Right lung (tissue), 10 donors: Measurements from ENCODE around the gene FNIP1. TPM values are rescaled to one million over a fixed set of nuclear protein-coding genes. Genes with fewer than 3 reads are reported as not detected.
A peak's percentile ranks its signal among the peaks of the same experiment; 100 is the strongest.
"Not testable (repeated sequence)": the region's sequence is repeated elsewhere in the genome, so short reads cannot be mapped to it uniquely, and the experiment has no call there.

Experiments
- DNase-seq, 2 donors: peaks; one replicate each; pipeline ENCODE4 v3.0.0-alpha.2; 2013
- long read RNA-seq, 8 donors: transcript quantifications; one replicate each; lab custom pipeline, GENCODE V29; 2026
- polyA plus RNA-seq, 5 donors: library from polyadenylated mRNA; unstranded; fragments of 120-200 nt; gene quantifications; one replicate each; pipeline versions ENCODE4 v1.2.1 to v1.2.3, GENCODE V29; 2013; ENCODE audit warnings: inconsistent platforms in 1 of 5, low replicate concordance in 1 of 5; ENCODE audit not compliant: insufficient read length in 5 of 5, insufficient read depth in 1 of 5

FNIP1 gene
- 10 to 100 TPM; 16.8 to 29.5 (median 21.3) TPM for polyA plus RNA-seq
- long read RNA-seq, donor 1, full-length matches to known transcripts, result 2 of 2 reads
- long read RNA-seq, donor 1, partial matches to known transcripts, result 0 of 2 reads
- long read RNA-seq, donor 1, other reads (novel, unspliced or antisense), result 0 of 2 reads
- long read RNA-seq, donor 2, partial matches to known transcripts, result 0 of 2 reads
- long read RNA-seq, donor 2, other reads (novel, unspliced or antisense), result 0 of 2 reads
- long read RNA-seq, donor 3, partial matches to known transcripts, result 0 of 1 reads
- long read RNA-seq, donor 3, other reads (novel, unspliced or antisense), result 0 of 1 reads
- long read RNA-seq, donor 4, full-length matches to known transcripts, result 2 of 2 reads
- long read RNA-seq, donor 4, partial matches to known transcripts, result 0 of 2 reads
- long read RNA-seq, donor 4, other reads (novel, unspliced or antisense), result 0 of 2 reads
- long read RNA-seq, donor 5, full-length matches to known transcripts, result 3 of 3 reads
- long read RNA-seq, donor 5, partial matches to known transcripts, result 0 of 3 reads
- long read RNA-seq, donor 5, other reads (novel, unspliced or antisense), result 0 of 3 reads
- long read RNA-seq, donor 6, full-length matches to known transcripts, result 3 of 3 reads
- long read RNA-seq, donor 6, partial matches to known transcripts, result 0 of 3 reads
- long read RNA-seq, donor 6, other reads (novel, unspliced or antisense), result 0 of 3 reads
- long read RNA-seq, donor 7, full-length matches to known transcripts, result 2 of 2 reads
- long read RNA-seq, donor 7, partial matches to known transcripts, result 0 of 2 reads
- long read RNA-seq, donor 7, other reads (novel, unspliced or antisense), result 0 of 2 reads
- long read RNA-seq, donor 8, partial matches to known transcripts, result 0 of 1 reads
- long read RNA-seq, donor 8, other reads (novel, unspliced or antisense), result 0 of 1 reads

DNA sequence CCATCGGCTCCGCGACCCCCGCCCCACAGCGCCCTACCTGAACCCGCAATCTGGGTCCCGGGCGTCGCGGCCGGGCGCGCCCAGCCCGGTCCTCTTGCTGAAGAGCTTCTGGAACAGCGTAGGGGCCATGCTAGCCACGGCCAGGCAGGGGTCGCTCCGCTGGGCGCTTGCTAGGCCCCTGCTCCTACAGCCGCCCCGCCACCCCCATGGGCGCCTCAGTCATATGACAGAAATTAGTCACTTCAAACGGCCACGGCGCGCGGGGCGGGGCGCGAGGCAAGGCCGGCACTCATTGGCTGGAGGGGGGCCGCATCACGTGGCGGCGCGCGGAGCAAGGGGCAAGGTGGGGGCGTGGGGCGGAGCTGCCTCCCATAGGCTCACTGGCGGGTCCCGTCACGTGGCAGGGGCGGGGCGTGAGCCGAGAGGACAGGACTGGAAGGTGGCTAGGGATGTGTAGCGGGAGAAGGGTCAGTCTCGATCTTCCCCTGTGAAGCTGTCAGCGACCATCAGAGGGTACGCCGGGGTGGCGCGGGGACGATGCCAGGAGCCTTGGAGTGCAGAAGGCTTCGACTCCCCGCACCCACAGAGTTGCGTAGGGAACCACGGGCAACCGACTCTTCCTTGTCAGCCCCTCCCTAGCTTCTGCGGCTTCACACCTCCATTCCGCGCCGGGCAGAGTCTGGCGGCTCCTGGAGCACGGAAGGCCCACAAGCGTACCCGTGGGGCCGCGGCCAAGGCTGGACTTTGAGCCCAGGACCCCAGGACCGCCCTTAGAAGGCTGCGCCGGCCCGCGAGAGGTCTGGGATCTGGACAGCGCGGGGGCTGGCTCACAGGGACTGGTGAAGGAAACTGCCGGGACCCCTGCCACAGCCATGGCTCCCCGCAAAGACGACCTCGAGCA lies at the start of gene FNIP1:
TSS of gene FNIP1 (minus strand) at position 225 of the 901 bp plus-strand sequence. CDS start at position 129, 96 bp downstream.
- DNase-seq, result peak; percentile 97

DNA sequence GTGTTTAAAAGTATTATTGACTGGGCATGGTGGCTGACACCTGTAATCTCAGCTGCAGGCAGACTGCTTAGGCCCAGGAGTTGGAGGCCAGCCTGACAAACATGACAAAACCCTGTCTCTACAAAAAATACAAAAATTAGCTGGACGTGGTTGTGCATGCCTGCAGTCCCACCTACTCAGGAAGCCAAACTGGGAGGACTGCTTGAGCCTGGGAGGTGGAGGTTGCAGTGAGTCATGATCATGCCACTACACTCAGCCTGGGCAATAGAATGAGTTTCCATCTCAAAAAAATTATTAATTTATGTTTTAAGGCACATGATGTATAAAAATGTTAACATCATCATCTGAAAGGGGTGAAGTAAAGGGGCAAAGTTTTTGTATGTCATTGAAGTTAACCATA lies 49.7 kb upstream of the FNIP1 start:
- no peak for DNase-seq

DNA sequence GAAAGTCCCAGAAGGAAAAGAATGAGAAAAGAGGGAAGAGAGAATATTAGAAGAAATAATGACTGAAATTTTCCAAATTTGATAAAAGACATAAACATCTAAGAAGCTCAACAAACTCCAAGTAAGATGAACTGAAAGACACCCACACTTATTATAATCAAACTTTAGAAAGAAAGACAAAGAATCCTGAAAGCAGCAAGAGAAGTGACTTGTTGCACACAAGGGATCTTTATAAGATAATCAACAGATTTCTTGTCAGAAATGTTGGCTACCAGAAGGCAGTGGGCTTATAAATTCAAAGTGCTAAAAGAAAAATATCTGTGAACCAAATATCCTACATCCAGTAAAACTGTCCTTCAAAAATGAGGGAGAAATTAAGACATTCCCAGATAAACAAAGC lies 49.0 kb upstream of the FNIP1 start:
- no peak for DNase-seq

DNA sequence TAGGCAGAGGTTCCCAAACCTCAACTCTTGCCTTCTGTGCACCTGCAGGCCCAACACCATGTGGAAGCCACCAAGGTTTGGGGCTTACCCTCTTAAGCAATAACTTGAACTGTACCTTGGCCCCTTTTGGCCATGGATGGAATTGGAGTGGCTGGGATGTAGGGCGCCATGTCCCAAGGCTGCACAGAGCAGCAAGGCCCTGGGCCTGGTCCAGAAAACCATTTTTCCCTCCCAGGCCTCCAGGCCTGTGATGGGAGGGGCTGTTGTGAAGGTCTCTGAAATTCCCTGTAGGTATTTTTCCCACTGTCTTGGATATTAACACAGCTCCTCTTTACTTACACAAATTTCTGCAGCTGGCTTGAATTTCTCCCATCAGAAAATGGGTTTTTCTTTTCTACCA lies 46.2 kb upstream of the FNIP1 start:
- DNase-seq, result not testable (repeated sequence)

DNA sequence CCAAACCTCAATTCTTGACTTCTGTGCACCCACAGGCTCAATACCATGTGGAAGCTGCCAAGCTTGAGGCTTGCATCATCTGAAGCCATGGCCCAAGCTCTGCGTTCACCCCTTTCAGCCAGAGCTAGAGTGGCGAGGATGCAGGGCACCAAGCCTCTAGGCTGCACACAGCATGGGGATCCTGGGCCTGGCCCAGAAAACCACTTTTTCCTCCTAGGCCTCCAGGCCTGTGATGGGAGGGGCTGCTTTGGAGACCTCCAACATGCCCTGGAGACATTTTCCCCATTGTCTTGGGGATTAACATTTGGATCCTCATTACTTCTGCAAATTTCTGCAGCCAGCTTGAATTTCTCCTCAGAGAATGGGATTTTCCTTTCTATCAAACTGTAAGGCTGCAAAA lies 35.9 kb upstream of the FNIP1 start:
- DNase-seq, result not testable (repeated sequence)

DNA sequence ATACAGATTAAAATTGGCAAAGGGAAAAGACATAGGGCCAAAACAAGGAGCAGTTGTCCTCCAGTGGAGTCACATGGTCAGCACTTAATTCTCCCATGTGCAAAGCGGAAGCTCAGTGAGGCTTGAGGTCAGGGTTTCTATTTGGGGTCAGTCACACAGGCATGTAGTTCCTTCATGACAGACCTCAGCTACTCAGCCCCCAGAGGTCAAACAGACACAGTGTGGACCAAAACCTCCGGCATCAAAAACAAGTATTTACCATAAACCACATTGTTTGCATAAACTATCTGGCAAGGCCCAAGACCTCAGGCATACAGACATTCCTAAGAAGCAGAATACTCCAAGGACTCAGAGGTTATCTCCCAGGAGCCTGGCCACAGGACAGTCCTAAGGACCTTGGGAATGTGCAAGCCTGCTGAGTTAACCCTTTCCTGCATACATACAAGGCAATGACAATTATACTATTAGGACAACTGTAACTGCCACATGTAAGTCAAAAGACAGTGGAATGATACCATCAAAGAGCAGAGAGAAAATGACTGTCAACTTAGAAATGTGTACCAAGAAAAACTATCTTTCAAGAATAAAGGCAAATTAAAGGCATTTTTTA lies 28.7 kb upstream of the FNIP1 start:
- DNase-seq, result no peak

DNA sequence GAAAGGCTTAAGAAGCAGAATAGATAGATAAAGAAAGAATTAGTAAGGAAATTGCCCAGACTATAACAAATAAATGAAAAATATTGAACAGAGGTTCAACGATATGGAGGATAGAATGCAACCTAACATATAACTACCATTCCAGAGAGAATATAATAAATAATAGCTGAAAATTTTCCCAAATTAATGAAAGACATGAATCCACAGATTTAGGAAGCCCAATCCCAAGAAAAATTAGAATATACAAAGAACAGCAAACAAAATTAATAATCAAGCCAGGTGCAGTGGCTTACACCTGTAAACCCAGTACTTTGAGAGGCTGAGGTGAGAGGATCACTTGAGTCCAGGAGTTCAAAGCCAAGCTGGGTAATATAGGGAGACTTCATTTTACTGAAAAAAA lies 27.8 kb upstream of the FNIP1 start:
- no peak for DNase-seq

DNA sequence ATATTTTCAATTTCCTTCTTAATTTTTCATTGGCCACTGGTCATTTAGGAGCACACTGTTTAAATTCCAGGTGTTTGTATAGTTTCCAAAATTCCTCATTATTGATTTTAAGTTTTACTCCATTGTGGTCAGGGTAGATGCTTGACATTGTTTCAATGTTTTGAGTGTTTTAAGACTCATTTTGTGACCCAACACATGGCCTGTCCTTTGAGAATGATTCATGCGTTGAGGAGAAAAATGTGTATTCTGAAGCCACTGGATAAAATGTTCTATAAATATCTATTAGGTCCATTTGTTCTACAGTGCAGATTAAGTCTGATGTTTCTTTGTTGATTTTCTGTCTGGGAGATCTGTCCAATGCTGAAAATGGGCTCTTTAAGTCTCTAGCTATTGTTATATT lies 24.4 kb upstream of the FNIP1 start:
- DNase-seq, result no peak

DNA sequence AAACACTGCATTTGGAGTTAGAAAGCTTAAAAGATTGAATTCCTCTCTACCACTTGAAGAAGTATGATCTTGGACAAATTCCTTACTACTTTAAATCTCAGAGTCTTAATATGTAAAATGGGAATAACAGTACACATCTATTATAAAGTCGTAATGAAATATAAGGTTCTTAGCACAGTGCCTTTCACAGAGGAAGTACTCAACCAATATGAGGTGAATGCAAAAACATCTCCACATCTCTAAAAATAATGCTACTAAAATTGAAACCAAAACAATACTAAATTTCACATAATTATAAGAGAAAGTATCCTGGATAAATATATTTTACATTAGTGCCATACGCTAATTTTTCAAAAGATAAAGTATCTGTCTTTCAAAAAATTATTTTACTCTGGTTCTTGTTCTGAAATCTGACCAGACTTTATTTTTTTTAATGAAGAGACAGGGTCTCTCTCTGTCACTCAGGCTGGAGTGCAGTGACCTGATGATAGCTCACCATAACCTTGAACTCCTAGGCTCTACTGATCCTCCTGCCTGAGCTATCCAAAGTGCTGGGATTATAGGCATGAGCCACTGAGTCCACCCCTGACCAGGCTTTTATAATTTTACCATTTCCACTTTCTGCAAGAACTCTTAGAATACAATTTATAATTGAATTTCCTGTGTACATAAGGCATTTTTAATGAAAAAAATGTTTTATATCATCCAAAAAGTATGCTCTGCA lies 21.3 kb upstream of the FNIP1 start:
- DNase-seq, result no peak

DNA sequence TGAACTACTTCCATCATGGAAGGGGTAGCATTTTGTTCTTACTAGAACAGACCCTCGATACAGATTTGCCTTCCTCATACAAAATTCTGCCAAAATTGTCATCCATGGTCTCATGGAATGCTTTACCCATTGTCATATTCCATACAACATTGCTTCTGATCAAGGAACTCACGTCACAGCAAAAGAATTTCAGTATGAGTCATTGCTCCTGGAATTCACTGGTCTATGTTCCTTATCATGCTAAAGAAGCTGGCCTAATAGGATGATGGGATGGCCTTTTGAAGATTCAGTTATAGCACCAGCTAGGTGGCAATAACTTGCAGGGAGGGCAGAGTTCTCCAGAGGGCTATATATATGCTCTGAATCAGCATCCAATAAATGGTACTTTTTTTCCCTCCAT lies 18.2 kb upstream of the FNIP1 start:
- DNase-seq, result no peak

DNA sequence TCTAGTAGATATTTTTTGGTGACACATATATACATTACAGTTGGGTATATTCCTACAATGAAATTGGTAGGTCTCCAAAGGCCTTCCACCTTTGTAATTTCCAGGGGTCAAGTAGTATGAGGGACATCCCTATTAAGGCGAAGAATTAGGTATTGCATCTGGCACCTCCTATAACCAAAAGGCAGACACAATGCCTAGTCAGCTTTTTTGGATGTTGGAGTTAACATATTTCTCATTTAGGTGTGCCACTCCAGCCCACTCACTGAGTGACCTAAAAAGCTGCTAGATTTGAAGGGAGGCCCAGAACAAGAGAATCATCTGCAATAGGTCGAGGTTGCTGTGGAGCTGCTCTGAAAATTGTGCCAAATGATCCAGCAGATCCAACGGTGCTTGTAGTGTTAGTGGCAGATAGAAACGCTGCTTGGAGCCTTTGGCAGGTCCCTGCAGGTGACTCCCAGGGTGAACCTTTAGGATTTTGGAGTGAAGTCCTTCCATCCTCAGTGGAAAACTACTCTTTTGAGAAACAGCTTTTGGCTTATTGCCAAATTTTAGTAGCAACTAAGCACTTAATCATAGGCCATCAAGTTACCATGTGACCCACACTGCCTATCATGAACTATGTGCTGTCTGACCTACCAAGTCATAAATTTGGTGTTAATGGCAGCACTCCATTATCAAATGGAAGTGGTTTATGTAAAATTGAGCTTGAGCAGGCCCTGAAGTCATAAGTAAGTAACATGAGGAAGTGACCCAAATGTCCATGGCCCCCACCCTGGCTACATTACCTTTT lies 15.7 kb upstream of the FNIP1 start:
- no peak for DNase-seq

DNA sequence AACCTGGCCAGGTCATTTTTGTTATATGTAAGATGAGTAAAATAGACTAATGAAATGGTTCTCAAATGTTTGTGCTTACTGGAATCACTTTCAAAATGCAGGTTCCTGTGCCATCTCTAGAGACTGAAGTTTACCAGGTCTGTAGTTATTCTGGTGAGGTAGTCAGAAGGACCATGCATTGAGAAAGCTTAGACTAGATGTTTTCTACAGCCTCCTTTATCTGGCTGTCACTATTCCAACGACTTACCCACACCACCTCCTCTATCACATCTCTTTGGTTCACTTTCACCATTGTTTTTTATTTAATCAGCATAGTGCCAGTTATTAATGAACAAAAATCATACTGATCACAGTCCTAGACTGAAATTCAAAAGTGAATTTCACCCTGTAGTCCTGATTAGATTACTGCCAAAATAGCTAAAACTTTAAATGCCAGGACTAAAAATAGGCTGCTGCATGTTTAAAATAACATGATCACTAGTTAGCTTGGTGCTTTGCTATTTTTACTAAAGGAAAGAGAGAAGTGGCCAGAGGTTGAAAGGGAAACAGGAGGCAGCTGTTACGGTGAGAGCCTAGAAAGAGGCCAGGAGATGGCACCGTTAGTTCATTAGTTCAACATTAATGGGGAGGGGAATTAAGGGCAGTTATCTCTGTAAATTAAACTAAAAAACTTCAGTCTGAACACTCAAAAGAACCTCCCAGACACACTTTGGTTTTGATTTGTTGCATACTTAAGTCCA lies 13.9 kb upstream of the FNIP1 start:
- no peak for DNase-seq

DNA sequence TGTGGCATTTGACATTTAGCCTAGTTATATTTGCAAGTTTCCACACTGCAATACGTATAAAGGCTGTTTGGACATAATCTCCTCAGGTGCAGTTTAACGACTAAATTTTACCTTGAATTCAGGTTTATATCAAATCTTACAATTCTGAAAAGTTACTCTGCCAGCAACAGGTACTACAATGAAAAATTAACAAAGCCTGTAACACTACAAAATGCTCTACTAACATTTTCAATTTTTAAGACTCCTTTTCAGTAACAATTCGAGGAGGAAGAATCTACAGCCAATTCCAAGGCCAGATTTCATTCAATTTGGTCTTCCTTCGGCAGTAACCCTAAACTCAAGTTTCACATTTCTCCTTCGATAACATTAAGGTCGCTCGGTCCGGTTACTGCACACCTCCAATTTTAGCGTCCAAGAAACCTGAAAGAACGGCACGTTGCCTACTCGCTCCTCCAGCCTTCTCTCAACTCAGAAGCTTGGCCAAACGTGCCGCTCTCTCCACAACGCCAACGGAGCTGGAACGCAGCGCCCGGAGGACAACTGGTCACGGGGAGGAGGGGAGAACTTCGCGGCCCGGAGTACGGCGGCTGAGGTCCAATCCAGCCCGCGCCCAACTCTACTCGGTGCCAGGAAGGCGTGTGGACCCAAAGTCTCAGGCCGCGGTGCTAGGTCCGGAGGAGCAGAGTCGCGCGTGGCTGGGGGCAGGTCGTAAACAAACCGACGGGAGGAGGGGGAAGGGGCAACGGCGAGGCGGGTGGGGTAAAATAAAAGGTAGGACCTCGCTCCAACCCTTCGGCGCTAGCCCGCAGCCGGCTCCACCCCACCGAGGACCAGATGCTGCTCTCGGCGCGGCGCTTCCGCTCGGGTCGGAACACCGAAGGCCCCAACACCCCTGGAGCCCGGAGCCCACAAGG lies 681 bp downstream of the FNIP1 start:
- DNase-seq, result peak; percentile 46 to 56

DNA sequence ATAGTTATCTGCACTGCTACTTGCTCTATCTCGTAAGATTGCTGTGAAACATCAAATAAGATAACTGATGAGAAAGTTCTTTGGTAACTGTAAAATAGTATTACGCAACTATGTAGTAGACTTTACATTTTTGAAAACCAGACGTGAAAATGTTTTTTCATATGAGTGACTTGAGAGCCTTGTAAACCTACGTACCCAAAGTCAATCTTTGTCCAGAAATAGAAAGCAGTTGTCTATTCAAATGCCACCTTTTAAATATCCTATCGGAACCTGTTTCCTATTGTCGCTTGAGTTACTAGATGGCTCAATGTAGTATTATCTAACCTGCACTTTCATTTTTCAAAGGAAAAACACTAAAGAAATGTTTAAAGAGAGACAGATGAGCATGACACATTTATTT lies 1.6 kb downstream of the FNIP1 start:
- DNase-seq, result no peak

DNA sequence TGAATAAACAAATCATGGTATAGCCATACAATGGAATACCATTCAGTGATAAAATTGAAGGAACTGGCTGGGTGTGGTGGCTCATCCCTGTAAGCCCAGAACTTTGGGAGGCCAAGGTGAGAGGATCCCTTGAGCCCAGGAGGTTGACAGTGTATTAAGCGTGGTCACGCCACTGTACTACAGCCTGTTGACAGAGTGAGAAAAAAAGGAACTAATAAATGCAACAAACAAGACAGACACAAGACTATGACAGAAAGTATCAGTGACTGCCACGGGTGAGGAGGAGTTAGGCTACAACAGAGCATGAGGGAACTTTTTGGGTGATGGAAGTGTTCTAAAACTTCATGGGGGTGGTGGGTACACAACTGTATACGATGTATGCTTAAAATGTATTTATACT lies 2.2 kb downstream of the FNIP1 start:
- DNase-seq, result no peak

DNA sequence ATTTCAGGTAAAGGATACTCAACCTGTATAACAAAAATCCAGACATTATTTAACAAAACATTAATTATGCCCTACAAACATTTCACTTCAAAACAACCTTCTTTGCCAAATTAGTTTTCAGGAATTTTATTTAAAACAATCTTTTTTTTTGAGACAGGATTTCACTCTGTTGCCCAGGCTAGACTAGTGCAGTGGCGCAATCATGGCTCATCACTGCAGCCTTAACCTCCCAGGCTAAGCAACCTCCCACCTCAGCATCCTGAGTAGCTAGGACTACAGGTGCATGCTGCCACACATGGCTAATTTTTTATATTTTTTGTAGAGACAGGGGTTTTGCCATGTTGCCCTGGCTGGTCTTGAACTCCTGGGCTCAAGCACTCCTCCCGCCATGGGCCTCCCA lies 3.9 kb downstream of the FNIP1 start:
- no peak for DNase-seq

DNA sequence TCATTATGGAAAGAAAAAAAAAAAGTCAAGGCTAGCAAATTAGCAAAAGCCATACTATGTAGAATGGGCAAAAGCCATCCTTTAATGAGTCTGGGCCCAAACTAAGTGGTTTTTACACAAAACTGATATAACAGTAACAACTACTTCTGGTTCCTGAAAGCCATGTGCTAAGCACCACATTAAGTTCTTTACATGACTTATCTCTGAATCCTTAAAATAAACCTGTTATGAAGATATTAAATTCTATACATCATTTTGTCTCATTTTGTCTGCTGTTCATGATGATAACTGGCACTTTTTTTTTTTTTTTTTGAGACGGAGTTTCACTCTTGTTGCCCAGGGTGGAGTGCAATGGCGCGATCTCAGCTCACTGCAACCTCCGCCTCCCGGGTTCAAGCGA lies 5.0 kb downstream of the FNIP1 start:
- DNase-seq, result no peak

DNA sequence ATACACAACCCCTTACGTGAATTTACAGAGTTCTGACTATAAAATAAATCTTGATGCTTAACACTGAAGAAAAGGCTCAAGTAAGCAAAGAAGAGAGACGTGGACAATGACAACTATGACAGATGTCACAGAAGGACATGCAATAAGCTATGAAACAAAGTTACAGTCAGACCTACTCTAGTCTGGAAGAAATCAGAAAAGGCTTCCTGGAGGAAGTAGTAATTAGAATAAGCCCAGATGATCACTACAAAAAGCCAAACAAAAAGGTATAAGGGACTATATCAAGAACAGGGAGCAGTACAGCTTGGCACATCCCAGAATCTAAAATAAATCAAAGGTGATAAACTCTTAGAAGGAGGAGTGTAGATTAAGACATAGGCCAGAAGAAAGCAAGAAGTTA lies 6.3 kb downstream of the FNIP1 start:
- DNase-seq, result no peak
